NCI-H187 treated with DMSO at 0.1 percent for 48 hours (cell line): ENCODE measurements around the gene SNAP29.
"Not testable (repeated sequence)": the region's sequence is repeated elsewhere in the genome, so short reads cannot be mapped to it uniquely, and the experiment has no call there.

ENCODE experiments used
- DNase-seq: peaks from one replicate; lab custom pipeline; 2025; lab: John Stamatoyannopoulos, UW

Gene SNAP29

GRCh38 chr22:20901093-20902033 lies 42.6 kb downstream of the SNAP29 start:
- not testable (repeated sequence) for DNase-seq

GRCh38 chr22:20903093-20903492 lies 44.3 kb downstream of the SNAP29 start:
- DNase-seq = no peak

GRCh38 chr22:20904008-20904979 lies 45.5 kb downstream of the SNAP29 start:
- no peak for DNase-seq

GRCh38 chr22:20904980-20905355 lies 46.2 kb downstream of the SNAP29 start:
- no peak for DNase-seq

- no peak for DNase-seq
Observed at GRCh38 chr22:20905415-20906386, 46.9 kb downstream of the SNAP29 start.

- no peak for DNase-seq
Observed at GRCh38 chr22:20906387-20906767, 47.6 kb downstream of the SNAP29 start.

GRCh38 chr22:20908717-20909116 lies 49.9 kb downstream of the SNAP29 start:
- not testable (repeated sequence) for DNase-seq

GRCh38 chr22:20909543-20910303 lies 50.9 kb downstream of the SNAP29 start:
- no peak for DNase-seq

- no peak for DNase-seq
Observed at GRCh38 chr22:20912494-20912893, 53.7 kb downstream of the SNAP29 start.

- peak; percentile 57 for DNase-seq
Observed at GRCh38 chr22:20916916-20917810, 58.4 kb downstream of the SNAP29 start, which contains the start of gene CRKL. Gene CRKL (plus strand): TSS chr22:20917407. CDS start chr22:20917935, 528 bp downstream.

GRCh38 chr22:20918663-20919218 lies 59.9 kb downstream of the SNAP29 start:
- no peak for DNase-seq

GRCh38 chr22:20919718-20920117 lies 60.9 kb downstream of the SNAP29 start:
- no peak for DNase-seq

GRCh38 chr22:20920881-20921203 lies 62.0 kb downstream of the SNAP29 start:
- DNase-seq = no peak

GRCh38 chr22:20922141-20922751 lies 63.4 kb downstream of the SNAP29 start:
- no peak for DNase-seq

GRCh38 chr22:20926243-20926642 lies 67.4 kb downstream of the SNAP29 start:
- no peak for DNase-seq

GRCh38 chr22:20927940-20928572 lies 69.2 kb downstream of the SNAP29 start:
- no peak for DNase-seq

GRCh38 chr22:20928573-20928967 lies 69.8 kb downstream of the SNAP29 start:
- no peak for DNase-seq

GRCh38 chr22:20930004-20930403 lies 71.2 kb downstream of the SNAP29 start:
- no peak for DNase-seq
